Omental fat pad (tissue), 4 donors: Measurements from ENCODE around the gene BIVM. TPM values are rescaled to one million over a fixed set of nuclear protein-coding genes. Genes with fewer than 3 reads are reported as not detected.

Experiments used
- ATAC-seq: fragments of 150-250 bp; one replicate; pipeline ENCODE4 v1.9.1; 2016; ENCODE audit warnings: mild to moderate bottlenecking, moderate library complexity; ENCODE audit not compliant: low FRiP score
- DNase-seq: peaks from one replicate; pipeline ENCODE4 v3.0.0-alpha.2; 2019; ENCODE audit warnings: low spot score
- total RNA-seq, 4 donors: library from RNA; depleted of rRNA; stranded (reverse); fragments of >200 nt; gene quantifications; one replicate each; pipeline ENCODE4 v1.1.0, GENCODE V29; 2016
- TF ChIP-seq, protein P1 (sequence below), 3 donors: fragments of 450-650 bp; IDR thresholded peaks; one replicate each; pipeline ENCODE4 v1.5.1; 2016 to 2017; ENCODE audit warnings: antibody characterized with exemption in 3 of 3, mild to moderate bottlenecking in 3 of 3, moderate library complexity in 2 of 3

The BIVM gene
- total RNA-seq, 4 donors from 2014 or later, result 12.6 to 21.4 (median 16.1) TPM

DNA sequence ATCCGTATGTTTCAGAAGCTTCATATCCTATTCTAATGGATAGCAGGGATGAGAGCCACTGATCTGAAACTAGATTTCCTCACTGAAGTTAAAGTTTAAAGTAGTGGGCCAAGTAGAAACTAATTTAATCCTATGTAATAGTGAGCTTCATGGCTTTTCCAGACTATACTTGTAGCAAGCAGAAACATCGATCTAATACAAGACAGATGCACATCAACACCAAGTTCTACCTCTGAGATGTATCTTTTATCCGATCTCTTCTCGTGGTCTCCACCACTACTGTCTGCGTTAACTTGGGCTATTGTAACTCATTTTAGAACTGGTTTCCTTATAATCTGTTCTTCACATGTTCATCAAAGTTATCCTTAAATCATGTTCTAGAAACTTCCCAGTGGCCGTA, 50.0 kb downstream of the BIVM start:
- no peak for DNase-seq
- ATAC-seq, result no peak
- TF ChIP-seq, protein P1, sequence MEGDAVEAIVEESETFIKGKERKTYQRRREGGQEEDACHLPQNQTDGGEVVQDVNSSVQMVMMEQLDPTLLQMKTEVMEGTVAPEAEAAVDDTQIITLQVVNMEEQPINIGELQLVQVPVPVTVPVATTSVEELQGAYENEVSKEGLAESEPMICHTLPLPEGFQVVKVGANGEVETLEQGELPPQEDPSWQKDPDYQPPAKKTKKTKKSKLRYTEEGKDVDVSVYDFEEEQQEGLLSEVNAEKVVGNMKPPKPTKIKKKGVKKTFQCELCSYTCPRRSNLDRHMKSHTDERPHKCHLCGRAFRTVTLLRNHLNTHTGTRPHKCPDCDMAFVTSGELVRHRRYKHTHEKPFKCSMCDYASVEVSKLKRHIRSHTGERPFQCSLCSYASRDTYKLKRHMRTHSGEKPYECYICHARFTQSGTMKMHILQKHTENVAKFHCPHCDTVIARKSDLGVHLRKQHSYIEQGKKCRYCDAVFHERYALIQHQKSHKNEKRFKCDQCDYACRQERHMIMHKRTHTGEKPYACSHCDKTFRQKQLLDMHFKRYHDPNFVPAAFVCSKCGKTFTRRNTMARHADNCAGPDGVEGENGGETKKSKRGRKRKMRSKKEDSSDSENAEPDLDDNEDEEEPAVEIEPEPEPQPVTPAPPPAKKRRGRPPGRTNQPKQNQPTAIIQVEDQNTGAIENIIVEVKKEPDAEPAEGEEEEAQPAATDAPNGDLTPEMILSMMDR (IDR thresholded peaks at IDR 0.05), result no peak

DNA sequence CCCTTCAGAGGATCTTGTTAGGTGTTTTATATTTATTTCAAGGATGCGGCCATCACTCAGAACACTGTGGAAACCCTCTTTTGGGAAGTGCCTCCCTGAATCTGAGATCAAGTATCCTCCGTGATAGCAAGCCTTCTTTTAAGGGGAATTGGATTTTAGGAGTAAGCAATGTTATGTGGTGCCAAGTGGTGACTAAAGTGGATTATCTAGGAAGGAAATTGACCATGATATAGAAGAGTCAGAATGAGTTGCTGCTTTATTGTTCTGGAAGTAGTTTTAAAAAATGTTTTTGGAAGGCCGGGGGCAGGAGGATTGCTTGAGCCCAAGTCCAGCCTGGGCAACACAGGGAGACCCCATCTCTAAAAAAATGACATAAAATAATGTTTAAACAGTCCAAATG, 53.6 kb downstream of the BIVM start:
- DNase-seq (no peak), ATAC-seq (no peak)
- TF ChIP-seq, protein P1 (IDR thresholded peaks at IDR 0.05), result no peak

DNA sequence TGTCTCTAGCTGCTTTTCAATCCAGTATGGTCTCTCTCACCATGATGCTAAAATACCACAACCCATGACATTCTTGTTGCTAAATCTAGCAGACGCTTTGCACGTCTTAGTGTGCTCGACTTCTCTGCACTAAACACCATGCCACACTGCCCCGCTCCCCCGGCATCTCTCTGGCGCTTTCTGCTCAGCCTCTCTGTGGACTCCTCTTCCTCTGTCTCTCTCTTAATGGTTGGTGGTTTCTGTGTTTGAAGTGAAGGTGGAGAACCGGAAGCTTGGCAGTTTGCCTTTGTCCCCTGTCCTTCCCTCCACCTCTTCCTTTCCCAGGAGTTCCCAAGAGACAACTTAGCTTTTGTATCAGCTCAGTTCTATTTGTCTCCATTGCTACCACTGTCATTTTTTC, 55.8 kb downstream of the BIVM start:
- no peak for ATAC-seq
- DNase-seq, result no peak
- TF ChIP-seq, protein P1 (IDR thresholded peaks at IDR 0.05), result no peak

DNA sequence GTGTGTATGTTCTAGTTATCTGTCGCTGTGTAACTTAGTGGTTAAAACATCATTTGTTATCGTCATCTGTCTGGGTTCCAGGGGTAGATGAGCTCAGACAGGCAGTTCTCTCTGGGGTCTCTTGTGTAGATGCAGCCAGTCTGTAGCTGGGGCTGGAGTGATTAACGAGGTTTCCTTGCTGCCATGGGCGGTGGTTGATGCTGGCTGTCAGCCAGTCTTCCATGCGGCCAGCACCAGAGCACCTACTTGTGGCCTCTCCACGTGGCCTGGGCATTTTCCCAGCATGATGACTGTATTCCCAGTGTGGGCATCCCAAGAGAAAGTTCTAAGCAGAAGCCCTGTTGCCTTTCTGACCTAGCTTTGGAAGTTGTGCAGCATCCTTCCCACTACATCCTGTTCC, 57.6 kb downstream of the BIVM start:
- TF ChIP-seq, protein P1 (IDR thresholded peaks at IDR 0.05), result no peak
- DNase-seq, result no peak
- no peak for ATAC-seq

DNA sequence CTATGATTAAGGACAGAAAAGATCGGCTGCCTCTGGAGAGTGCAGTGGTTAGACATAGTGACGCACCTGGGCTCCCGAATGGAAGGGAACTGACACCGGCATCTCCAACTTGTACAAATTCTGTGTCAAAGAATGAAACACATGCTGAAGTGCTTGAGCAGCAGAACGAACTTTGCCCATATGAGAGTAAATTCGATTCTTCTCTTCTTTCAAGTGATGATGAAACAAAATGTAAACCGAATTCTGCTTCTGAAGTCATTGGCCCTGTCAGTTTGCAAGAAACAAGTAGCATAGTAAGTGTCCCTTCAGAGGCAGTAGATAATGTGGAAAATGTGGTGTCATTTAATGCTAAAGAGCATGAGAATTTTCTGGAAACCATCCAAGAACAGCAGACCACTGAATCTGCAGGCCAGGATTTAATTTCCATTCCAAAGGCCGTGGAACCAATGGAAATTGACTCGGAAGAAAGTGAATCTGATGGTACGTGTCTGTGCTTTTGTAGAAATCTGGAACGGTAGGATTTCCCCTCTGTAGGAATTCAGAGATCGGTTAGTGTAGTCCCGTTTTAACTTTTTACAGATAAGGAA, 63.8 kb downstream of the BIVM start:
- ATAC-seq (no peak), DNase-seq (no peak)
- TF ChIP-seq, protein P1 (IDR thresholded peaks at IDR 0.05), result no peak

DNA sequence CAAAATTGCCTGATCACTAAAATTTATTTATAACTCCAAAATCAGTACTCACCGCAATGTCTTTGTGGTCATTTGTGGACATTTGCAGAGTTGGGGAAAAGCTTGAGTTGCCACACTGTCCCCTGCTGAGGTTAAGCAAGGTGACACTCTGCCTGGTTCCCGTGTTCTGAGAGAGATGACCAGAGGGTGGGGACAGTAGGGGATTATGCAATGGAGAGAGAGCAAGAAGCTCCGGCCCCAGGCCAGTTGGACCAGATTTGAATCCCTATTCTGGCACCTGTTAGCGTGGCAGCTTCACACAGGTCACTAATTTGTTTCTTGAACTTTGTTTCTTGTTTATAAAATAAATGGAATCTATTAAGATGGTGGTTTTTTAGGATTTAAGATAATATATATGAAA, 64.7 kb downstream of the BIVM start:
- no peak for DNase-seq

More for the DNA sequence above, 64.7 kb downstream of the BIVM start:
- TF ChIP-seq, protein P1 (IDR thresholded peaks at IDR 0.05), result no peak
- no peak for ATAC-seq
